ENCODE results near the gene ARFGAP1.
A peak's percentile ranks its signal among the peaks of the same experiment; 100 is the strongest.

Gene ARFGAP1

DNA sequence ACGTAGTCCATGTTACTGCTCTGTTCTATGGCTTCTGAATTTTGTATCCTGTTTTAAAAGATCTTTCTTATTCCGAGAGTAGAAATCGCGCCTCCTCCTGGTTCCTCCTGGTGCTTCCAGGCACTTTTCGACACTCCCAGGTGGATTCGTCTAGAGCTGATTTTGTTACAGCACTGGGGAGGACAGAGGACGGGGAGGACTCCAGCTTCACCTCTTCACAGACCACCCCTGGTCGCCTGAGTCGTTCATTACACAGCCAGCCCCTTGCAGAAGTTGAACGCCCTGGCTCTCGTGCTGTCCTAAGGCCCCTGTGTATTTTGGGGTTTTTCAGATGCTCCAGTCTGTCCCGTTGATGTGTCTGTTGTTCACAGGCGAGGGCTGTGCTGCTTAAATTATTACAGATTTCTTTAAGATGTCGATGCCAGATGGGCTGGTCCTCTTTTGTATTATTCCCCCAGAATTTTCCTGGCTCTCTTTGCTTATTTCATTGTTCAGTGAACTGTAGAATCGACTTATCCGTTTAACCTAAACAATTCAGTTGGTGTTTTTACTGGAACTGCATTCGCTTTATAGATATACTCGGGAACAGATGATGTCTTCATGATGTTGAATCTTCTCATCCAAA is 50.9 kb downstream of the ARFGAP1 start:
- Histone ChIP-seq H3K9me3 (ENCODE audit: severe bottlenecking) (no peaks in the 10 kb centered on the region), H3K36me3 (ENCODE audit: low read depth) (no peaks in the 10 kb centered on the region), H3K4me1 (ENCODE audit: insufficient read depth, poor library complexity, severe bottlenecking) (no peaks in the 10 kb centered on the region), H3K27me3 (ENCODE audit: insufficient read depth, poor library complexity, severe bottlenecking) (peaks cover 42% of the 10 kb centered on the region), H3K4me3 (ENCODE audit: severe bottlenecking) (no peak overlapping the region), H3K27ac (ENCODE audit: poor library complexity, severe bottlenecking) (no peak overlapping the region)
- DNase-seq (ENCODE audit: low spot score): peak; percentile 51
- TF ChIP-seq, protein P1, sequence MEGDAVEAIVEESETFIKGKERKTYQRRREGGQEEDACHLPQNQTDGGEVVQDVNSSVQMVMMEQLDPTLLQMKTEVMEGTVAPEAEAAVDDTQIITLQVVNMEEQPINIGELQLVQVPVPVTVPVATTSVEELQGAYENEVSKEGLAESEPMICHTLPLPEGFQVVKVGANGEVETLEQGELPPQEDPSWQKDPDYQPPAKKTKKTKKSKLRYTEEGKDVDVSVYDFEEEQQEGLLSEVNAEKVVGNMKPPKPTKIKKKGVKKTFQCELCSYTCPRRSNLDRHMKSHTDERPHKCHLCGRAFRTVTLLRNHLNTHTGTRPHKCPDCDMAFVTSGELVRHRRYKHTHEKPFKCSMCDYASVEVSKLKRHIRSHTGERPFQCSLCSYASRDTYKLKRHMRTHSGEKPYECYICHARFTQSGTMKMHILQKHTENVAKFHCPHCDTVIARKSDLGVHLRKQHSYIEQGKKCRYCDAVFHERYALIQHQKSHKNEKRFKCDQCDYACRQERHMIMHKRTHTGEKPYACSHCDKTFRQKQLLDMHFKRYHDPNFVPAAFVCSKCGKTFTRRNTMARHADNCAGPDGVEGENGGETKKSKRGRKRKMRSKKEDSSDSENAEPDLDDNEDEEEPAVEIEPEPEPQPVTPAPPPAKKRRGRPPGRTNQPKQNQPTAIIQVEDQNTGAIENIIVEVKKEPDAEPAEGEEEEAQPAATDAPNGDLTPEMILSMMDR (IDR thresholded peaks at IDR 0.05; ENCODE audit: poor library complexity, severe bottlenecking): no peak
- ATAC-seq (ENCODE audit: low read depth): no peak

DNA sequence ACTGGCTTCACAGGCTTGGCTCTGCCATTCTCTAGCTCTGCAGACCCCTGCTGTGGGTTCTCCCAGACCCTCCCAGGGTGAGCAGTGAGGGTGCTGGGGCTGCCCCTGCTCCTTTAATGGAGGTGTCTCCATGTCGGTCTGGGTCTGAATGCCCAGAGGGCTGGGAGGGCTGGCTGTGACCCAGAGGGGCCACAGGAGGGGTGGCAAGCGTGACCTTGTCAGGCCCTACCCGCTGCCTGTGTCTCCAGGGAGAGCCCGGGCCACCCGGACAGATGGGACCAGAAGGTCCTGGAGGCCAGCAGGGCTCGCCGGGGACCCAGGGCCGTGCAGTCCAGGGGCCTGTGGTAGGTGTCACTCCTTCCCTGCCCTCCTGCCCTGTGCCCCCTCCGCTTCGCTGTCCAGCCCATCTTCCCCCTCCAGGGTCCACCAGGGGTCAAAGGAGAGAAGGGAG is 52.4 kb downstream of the ARFGAP1 start:
- Histone ChIP-seq H3K4me1 (ENCODE audit: insufficient read depth, poor library complexity, severe bottlenecking) (no peaks in the 10 kb centered on the region), H3K27me3 (ENCODE audit: insufficient read depth, poor library complexity, severe bottlenecking) (peaks cover 42% of the 10 kb centered on the region), H3K9me3 (ENCODE audit: severe bottlenecking) (no peaks in the 10 kb centered on the region), H3K36me3 (ENCODE audit: low read depth) (no peaks in the 10 kb centered on the region), H3K27ac (ENCODE audit: poor library complexity, severe bottlenecking) (no peak overlapping the region), H3K4me3 (ENCODE audit: severe bottlenecking) (no peak overlapping the region)
- TF ChIP-seq, protein P1 (IDR thresholded peaks at IDR 0.05; ENCODE audit: poor library complexity, severe bottlenecking): no peak
- no peak for DNase-seq (ENCODE audit: low spot score)
- no peak for ATAC-seq (ENCODE audit: low read depth)

DNA sequence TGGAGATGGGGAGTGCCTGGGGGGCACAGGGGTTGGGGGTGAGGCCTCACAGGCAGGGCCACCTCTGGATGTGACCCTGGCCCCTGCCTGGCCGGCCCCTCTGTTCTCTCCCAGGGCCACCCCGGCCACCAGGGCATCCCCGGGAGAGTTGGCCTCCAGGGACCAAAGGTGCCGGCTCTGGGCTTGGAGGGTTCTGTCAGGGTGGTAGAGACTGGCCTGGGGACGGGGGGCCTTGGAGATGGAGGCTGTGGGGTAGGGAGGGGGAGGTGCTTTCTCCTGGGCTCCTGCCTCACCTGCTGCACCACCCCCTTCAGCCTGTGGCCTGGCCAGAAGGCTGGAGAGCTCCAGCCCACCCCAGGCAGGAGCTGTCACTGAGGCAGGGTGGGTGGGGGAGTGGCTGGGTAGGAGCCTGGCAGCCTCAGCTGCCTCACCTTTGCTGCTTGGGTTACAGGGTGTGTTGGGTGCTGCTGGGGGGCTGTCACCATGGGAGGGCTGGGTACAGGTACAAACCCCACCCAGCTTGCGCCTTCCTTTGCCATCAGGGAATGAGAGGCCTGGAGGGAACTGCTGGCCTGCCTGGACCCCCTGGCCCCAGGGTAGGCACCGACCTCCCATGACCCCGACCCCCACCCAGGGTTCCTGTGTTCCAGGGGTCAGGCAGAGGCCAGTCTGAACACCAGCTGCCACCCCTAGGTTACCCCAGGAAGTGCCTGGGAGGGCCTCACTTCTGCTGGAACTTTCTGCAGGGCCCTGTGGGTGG is 53.1 kb downstream of the ARFGAP1 start:
- H3K36me3 ChIP-seq (ENCODE audit: low read depth): no peaks in the 10 kb centered on the region
- no peaks in the 10 kb centered on the region for H3K4me1 ChIP-seq (ENCODE audit: insufficient read depth, poor library complexity, severe bottlenecking)
- TF ChIP-seq, protein P1 (IDR thresholded peaks at IDR 0.05; ENCODE audit: poor library complexity, severe bottlenecking): no peak
- ATAC-seq (ENCODE audit: low read depth): no peak
- no peaks in the 10 kb centered on the region for H3K9me3 ChIP-seq (ENCODE audit: severe bottlenecking)
- H3K4me3 ChIP-seq (ENCODE audit: severe bottlenecking): no peak overlapping the region
- H3K27me3 ChIP-seq (ENCODE audit: insufficient read depth, poor library complexity, severe bottlenecking): peaks cover 42% of the 10 kb centered on the region
- peak; percentile 82 for DNase-seq (ENCODE audit: low spot score)
- H3K27ac ChIP-seq (ENCODE audit: poor library complexity, severe bottlenecking): no peak overlapping the region

DNA sequence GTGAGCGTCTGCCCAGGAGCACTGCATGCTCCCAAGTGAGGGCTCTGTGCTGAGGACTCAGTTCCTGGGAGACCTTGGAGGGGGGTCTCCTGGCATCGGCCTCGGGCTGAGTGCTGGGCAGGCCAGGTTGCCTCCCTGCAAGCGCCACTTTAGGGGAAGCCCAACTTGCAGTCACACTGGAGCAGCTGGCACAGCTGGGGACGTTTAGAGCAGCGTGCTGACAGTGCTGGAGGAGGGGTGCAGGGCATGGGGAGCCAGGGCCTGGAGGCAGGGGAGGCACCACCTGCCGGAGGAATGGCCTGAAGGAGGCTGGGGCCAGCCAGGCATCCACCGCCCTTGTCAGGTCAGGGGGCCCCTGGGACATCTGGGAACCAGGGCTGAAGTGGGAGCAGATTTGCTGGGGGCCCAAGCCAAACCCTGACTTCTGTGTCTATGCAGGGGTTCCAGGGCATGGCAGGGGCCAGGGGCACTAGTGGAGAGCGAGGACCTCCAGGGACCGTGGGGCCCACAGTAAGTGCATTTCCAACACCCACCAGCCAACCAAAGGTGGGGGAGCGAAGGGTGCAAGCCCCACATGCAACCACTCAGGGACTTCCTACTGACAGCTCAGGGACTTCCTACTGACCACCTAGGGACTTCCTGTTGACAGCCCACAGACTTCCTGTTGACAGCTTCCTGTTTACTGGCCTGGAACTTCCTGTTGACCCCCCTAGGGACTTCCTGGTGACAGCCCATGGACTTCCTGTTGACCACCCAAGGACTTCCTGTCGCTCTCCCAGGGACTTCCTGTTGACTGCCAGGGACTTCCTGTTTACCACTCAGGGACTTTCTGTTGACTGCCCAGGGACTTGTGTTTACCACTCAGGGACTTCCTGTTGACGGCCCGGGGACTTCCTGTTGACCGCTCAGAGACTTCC is 54.0 kb downstream of the ARFGAP1 start:
- DNase-seq (ENCODE audit: low spot score) (peak; percentile 80), ATAC-seq (ENCODE audit: low read depth) (no peak)
- Histone ChIP-seq H3K4me1 (ENCODE audit: insufficient read depth, poor library complexity, severe bottlenecking) (no peaks in the 10 kb centered on the region), H3K4me3 (ENCODE audit: severe bottlenecking) (no peak overlapping the region), H3K36me3 (ENCODE audit: low read depth) (no peaks in the 10 kb centered on the region), H3K9me3 (ENCODE audit: severe bottlenecking) (no peaks in the 10 kb centered on the region), H3K27ac (ENCODE audit: poor library complexity, severe bottlenecking) (no peak overlapping the region), H3K27me3 (ENCODE audit: insufficient read depth, poor library complexity, severe bottlenecking) (peaks cover 35% of the 10 kb centered on the region)
- TF ChIP-seq, protein P1 (IDR thresholded peaks at IDR 0.05; ENCODE audit: poor library complexity, severe bottlenecking): no peak

Measured in RWPE2 (cell line).